Small intestine (tissue), 16 donors: ENCODE results near the gene TTC39C. TPM values are rescaled to one million over a fixed set of nuclear protein-coding genes. Genes with fewer than 3 reads are reported as not detected.

Experiments used
- DNase-seq, 2 donors: peaks; one replicate each; pipeline versions ENCODE4 v3.0.0 to v3.0.0-alpha.2; 2013
- FAIRE-seq: peaks from 2 replicates; lab custom pipeline; 2012; peaks lifted over from hg19 to GRCh38; lab: Jason Lieb, UNC
- H3K27ac ChIP-seq, 3 donors: one replicate each; pipeline ENCODE4 v1.5.1; 2013; ENCODE audit warnings: low read length in 2 of 3, mild to moderate bottlenecking in 2 of 3, control low read depth in 1 of 3, inconsistent platforms in 1 of 3, low read depth in 1 of 3, moderate library complexity in 1 of 3
- H3K27me3 ChIP-seq, 3 donors: one replicate each; pipeline ENCODE4 v1.6.1; 2013; ENCODE audit warnings: low read length in 3 of 3, inconsistent platforms in 1 of 3; ENCODE audit not compliant: control insufficient read depth in 3 of 3, insufficient read depth in 3 of 3
- H3K36me3 ChIP-seq, 3 donors: one replicate each; pipeline ENCODE4 v1.6.1; 2013; ENCODE audit warnings: low read length in 3 of 3, inconsistent platforms in 1 of 3, low read depth in 1 of 3, mild to moderate bottlenecking in 1 of 3, moderate library complexity in 1 of 3; ENCODE audit not compliant: control insufficient read depth in 3 of 3, insufficient read depth in 2 of 3
- H3K4me1 ChIP-seq, 3 donors: one replicate each; pipeline ENCODE4 v1.6.1; 2013; ENCODE audit warnings: low read length in 2 of 3, inconsistent platforms in 1 of 3, low read depth in 1 of 3, mild to moderate bottlenecking in 1 of 3, moderate library complexity in 1 of 3; ENCODE audit not compliant: control insufficient read depth in 3 of 3, insufficient read depth in 2 of 3
- H3K4me3 ChIP-seq, 3 donors: one replicate each; pipeline ENCODE4 v1.5.1; 2013; ENCODE audit warnings: low read length in 3 of 3, control low read depth in 1 of 3, inconsistent platforms in 1 of 3, low read depth in 1 of 3, mild to moderate bottlenecking in 1 of 3, moderate library complexity in 1 of 3
- H3K9me3 ChIP-seq, 2 donors: one replicate each; pipeline ENCODE4 v1.6.1; 2013; ENCODE audit warnings: low read depth in 1 of 2, low read length in 1 of 2; ENCODE audit not compliant: control insufficient read depth in 2 of 2, insufficient read depth in 1 of 2
- WGBS, 3 donors: extraction: QIAGEN DNeasy Blood & Tissue Kit; methylation state at CpG; one replicate each; pipeline ENCODE4 v1.1.7; 2013; 5-methylcytosine and 5-hydroxymethylcytosine counted together
- long read RNA-seq, 10 donors: transcript quantifications; one replicate each; lab custom pipeline, GENCODE V29; 2026
- polyA plus RNA-seq, 4 donors: library from polyadenylated mRNA; stranded (reverse) in 3 of 4; unstranded in 1 of 4; fragments of 200-250 nt in 3 of 4; fragments of 120-200 nt in 1 of 4; gene quantifications; one replicate each; pipeline versions ENCODE4 v1.2.1 to v1.2.3, GENCODE V29; 2013
- donor health status: healthy with polysubstance abuse.
- donor health status: control.
- donor health status: control.
- donor health status: Bipolar disorder and iron deficiency.
- donor health status: healthy.

TTC39C gene
- polyA plus RNA-seq, result 10 to 100 TPM in 1 of 4 donors, 1 to 10 TPM in 3; 4.9 to 10.3 (median 8.1) TPM
- long read RNA-seq, donor 1, result 0 reads
- long read RNA-seq, donor 2, result 0 reads
- long read RNA-seq, donor 3, partial matches to known transcripts, result 0 of 2 reads
- long read RNA-seq, donor 3, other reads (novel, unspliced or antisense), result 0 of 2 reads
- long read RNA-seq, donor 4, result 0 reads
- long read RNA-seq, donor 5, result 0 reads
- long read RNA-seq, donor 6, partial matches to known transcripts, result 0 of 1 reads
- long read RNA-seq, donor 6, other reads (novel, unspliced or antisense), result 0 of 1 reads
- long read RNA-seq, donor 7, partial matches to known transcripts, result 0 of 3 reads
- long read RNA-seq, donor 7, other reads (novel, unspliced or antisense), result 0 of 3 reads
- long read RNA-seq, donor 8, result 0 reads
- long read RNA-seq, donor 9, partial matches to known transcripts, result 0 of 1 reads
- long read RNA-seq, donor 9, other reads (novel, unspliced or antisense), result 0 of 1 reads
- long read RNA-seq, donor 10, partial matches to known transcripts, result 0 of 1 reads
- long read RNA-seq, donor 10, other reads (novel, unspliced or antisense), result 0 of 1 reads

GRCh38 chr18:24014062-24014985 is at the start of gene TTC39C:
TTC39C (plus strand) TSS chr18:24014754; CDS start chr18:24014872, 118 bp downstream.
- FAIRE-seq, result no peak
- peaks cover 2 to 10% (median 3%) of the 10 kb centered on the region in 3 donors for H3K4me1 ChIP-seq
- 0% methylated on average over 81 to 118 of the region's 118 CpGs for WGBS, 3 donors

DNA sequence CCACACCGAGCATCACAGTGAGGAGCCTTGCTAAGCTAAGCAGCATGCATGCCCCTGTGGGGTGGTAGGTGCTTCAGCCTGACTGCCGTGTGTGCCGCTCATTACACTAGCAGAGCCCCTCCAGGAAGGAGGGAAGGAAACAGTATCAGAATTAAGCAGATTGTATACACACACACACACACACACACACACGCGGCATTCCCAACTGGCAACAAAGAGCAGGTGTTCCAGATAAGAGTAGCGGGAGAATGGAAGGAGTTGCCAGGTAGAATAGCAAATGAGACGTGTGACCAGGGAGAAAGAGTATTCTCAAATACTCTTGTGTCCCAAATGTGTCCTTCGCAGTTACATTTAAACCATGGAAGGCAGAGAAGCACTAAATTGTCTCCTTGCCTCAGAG is 47.6 kb upstream of the TTC39C start:
- H3K9me3 ChIP-seq, result no peaks in the 10 kb centered on the region
- no peaks in the 10 kb centered on the region for H3K27me3 ChIP-seq
- 30 to 72% (median 46%) methylated on average over 8 of the region's 8 CpGs for WGBS, 3 donors
- no peaks in the 10 kb centered on the region for H3K4me1 ChIP-seq
- H3K27ac ChIP-seq, result no peak overlapping the region
- no peak overlapping the region for H3K4me3 ChIP-seq
- no peaks in the 10 kb centered on the region for H3K36me3 ChIP-seq
- DNase-seq (peak; percentile 23 to 33), FAIRE-seq (no peak)

More at GRCh38 chr18:24014062-24014985, at the start of gene TTC39C:
- H3K4me3 ChIP-seq, result peak within 1 kb of the TSS; percentile 65 to 71 (median 71)
- no peaks in the 10 kb centered on the region for H3K36me3 ChIP-seq
- no peaks in the 10 kb centered on the region for H3K9me3 ChIP-seq
- peak; percentile 61 to 84 for DNase-seq
- H3K27ac ChIP-seq, result peak within 1 kb of the TSS; percentile 57 to 87 (median 71)
- no peaks in the 10 kb centered on the region for H3K27me3 ChIP-seq

DNA sequence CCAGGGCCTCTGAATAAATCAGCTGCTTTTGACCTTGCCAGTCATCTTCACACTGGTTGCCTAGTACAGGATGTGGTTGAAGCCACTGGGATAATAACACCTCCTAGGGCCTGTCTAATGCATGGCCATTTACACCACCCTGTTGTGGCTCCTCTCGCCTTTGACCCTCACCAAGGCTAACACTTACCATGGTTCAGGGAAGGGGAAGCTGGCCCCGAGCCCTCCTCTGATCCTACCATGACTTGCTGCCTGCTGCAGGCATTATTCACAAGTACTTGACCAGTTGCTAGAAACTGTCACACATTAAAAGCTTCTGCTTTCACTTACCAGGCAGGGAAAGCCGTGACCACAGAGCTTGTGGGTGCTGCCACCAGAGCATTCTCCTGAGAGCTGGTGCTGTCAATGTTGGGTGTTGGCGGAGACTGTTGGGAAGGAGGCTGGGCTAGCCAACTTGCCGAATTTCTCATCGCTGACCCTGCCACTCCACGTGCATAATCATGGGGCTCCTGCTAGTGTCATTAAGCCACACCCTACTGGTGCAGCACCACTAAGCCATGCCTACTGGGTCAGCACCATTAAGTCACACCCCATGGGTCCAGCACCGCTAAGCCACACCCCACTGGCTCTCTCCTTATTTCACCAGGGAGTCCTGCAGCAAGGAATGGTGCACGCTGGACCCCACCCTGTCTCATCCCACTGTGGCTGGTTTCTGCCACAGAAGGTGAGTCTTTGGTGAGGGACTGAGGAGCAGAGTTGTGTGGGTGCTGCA is 47.0 kb upstream of the TTC39C start:
- no peak overlapping the region for H3K27ac ChIP-seq
- 52 to 67% (median 60%) methylated on average over 9 of the region's 9 CpGs for WGBS, 3 donors
- H3K9me3 ChIP-seq, result no peaks in the 10 kb centered on the region
- no peaks in the 10 kb centered on the region for H3K36me3 ChIP-seq
- H3K27me3 ChIP-seq, result no peaks in the 10 kb centered on the region
- no peak overlapping the region for H3K4me3 ChIP-seq
- FAIRE-seq, result no peak
- DNase-seq, result peak in 1 of 2 donors; percentile 26
- H3K4me1 ChIP-seq, result no peaks in the 10 kb centered on the region

DNA sequence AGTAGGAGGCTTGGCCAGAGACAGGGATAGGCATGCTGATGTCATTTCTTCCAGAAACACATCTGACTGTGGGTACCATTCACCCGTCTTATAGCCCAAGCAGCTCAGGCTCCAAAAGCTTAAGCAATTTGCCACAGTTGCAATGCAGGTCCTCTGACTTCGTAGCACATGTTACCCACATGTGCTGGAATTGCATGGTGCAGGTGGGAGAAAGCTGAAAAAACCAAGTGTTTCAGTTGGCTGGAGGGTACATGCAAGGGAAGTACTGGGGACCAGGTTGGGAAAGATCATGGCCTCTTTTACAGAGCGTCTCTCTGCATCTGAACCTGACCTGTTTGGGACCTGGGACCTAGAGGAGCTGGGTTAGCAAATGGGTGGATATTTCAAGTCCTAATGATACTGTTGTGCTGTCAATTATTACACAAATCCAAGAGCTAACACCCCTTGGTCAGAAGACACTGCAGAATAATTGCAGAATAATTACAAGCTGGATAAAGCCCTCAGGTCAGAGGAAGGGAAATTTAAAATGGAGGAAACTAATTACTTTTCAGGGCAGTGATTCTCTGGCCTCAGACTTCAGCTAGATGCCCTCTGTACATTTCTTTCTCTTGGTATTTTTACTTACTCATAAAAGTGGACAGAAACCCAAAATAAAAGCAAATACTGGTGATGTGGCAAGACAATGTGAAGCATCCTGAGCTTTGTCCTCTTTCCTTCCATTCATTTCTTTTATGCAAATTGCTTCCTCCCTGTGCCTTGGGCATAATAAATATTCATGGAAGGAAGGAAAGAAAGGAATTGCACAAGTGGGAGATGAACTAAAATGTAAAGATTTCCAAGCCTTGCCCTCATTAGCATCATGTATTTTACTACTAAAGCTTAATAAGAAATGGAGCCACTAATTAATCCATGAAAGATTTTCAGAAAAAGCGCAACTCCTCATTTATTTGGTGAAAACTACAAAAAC is 45.6 kb upstream of the TTC39C start:
- peak overlapping the region in 1 of 3 donors; percentile 6 for H3K27ac ChIP-seq
- H3K27me3 ChIP-seq, result no peaks in the 10 kb centered on the region
- no peaks in the 10 kb centered on the region for H3K4me1 ChIP-seq
- 96 to 98% (median 96%) methylated on average over 4 of the region's 4 CpGs for WGBS, 3 donors
- no peaks in the 10 kb centered on the region for H3K36me3 ChIP-seq
- no peaks in the 10 kb centered on the region for H3K9me3 ChIP-seq
- H3K4me3 ChIP-seq, result no peak overlapping the region
- no peak for FAIRE-seq
- no peak for DNase-seq

- no peaks in the 10 kb centered on the region for H3K4me1 ChIP-seq
- no peaks in the 10 kb centered on the region for H3K36me3 ChIP-seq
- FAIRE-seq, result no peak
Observed at GRCh38 chr18:23969664-23970063, 44.9 kb upstream of the TTC39C start.

GRCh38 chr18:23970161-23971096 is 44.1 kb upstream of the TTC39C start:
- peak overlapping the region in 2 of 3 donors; percentile 44 to 84 for H3K27ac ChIP-seq
- H3K4me3 ChIP-seq, result no peak overlapping the region
- H3K36me3 ChIP-seq, result no peaks in the 10 kb centered on the region
- no peaks in the 10 kb centered on the region for H3K27me3 ChIP-seq
- DNase-seq (peak in 1 of 2 donors; percentile 59), FAIRE-seq (no peak)
- no peaks in the 10 kb centered on the region for H3K9me3 ChIP-seq
- no peaks in the 10 kb centered on the region for H3K4me1 ChIP-seq
- 68 to 84% (median 69%) methylated on average over 7 of the region's 7 CpGs for WGBS, 3 donors

More at GRCh38 chr18:23969664-23970063, 44.9 kb upstream of the TTC39C start:
- Histone ChIP-seq H3K27me3 (no peaks in the 10 kb centered on the region), H3K9me3 (no peaks in the 10 kb centered on the region), H3K4me3 (no peak overlapping the region), H3K27ac (peak overlapping the region in 1 of 3 donors; percentile 84)
- 95 to 97% (median 95%) methylated on average over 6 of the region's 6 CpGs for WGBS, 3 donors
- DNase-seq, result no peak
